ENCODE measurements around the gene ATAT1.
A peak's percentile ranks its signal among the peaks of the same experiment; 100 is the strongest.

ATAT1 gene

DNA sequence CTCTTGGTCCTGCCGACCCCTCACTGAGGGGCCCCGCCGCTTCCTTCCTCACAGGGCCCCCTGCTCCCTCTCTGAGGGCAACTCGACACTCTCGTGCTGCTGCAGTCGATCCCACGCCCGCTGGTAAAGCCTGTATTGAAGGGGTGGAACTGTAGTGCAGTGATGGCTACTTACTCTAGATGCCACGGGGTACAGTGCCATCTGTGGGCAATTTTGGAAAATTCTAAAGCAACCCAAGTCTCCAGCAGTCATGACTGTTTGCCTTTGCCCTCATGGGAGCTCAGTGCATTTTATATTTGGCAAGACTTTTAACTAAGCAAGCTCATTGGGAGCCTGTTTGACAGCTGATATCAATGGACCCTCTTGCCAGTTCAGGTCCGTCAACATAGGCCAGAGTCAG lies 13.8 kb downstream of the ATAT1 start:
- H3K27ac ChIP-seq (ENCODE audit: low read depth, low read length), result no peak overlapping the region
- H3K9me3 ChIP-seq (ENCODE audit: low read length), result no peaks in the 10 kb centered on the region
- no peaks in the 10 kb centered on the region for H3K27me3 ChIP-seq (ENCODE audit: control insufficient read depth in 1 of 2, insufficient read depth in 2 of 2, low read length in 2 of 2)
- peaks cover 19% of the 10 kb centered on the region for H3K36me3 ChIP-seq (ENCODE audit: insufficient read depth, low read length)
- H3K9ac ChIP-seq (ENCODE audit: low read length), result no peak overlapping the region
- H3K4me1 ChIP-seq (ENCODE audit: insufficient read depth, low read length), result no peaks in the 10 kb centered on the region
- H3K4me3 ChIP-seq (ENCODE audit: low read depth in 1 of 2, low read length in 2 of 2), result no peak overlapping the region

DNA sequence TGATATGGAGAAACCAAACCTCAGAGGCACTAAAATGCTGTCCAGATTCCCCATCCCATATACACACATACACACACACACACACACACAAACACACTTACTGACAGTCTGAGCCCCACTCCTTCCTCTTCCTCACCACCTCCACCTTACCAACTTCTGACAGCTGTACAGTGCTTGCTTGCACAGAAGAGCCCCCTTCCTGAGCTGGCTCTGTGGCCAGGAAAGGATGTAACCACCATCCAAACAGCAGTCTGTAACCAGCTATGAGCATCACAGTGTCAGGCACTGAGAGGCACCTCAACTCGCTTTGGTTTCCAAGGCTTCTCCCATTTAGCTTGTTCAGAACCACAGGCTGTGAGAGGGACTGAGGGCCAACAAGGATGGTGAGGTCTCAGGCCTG lies 14.4 kb downstream of the ATAT1 start:
- Histone ChIP-seq H3K4me3 (ENCODE audit: low read depth in 1 of 2, low read length in 2 of 2) (no peak overlapping the region), H3K36me3 (ENCODE audit: insufficient read depth, low read length) (peaks cover 19% of the 10 kb centered on the region), H3K27me3 (ENCODE audit: control insufficient read depth in 1 of 2, insufficient read depth in 2 of 2, low read length in 2 of 2) (no peaks in the 10 kb centered on the region), H3K4me1 (ENCODE audit: insufficient read depth, low read length) (peaks cover under 1% of the 10 kb centered on the region), H3K9ac (ENCODE audit: low read length) (no peak overlapping the region), H3K27ac (ENCODE audit: low read depth, low read length) (no peak overlapping the region), H3K9me3 (ENCODE audit: low read length) (no peaks in the 10 kb centered on the region)

DNA sequence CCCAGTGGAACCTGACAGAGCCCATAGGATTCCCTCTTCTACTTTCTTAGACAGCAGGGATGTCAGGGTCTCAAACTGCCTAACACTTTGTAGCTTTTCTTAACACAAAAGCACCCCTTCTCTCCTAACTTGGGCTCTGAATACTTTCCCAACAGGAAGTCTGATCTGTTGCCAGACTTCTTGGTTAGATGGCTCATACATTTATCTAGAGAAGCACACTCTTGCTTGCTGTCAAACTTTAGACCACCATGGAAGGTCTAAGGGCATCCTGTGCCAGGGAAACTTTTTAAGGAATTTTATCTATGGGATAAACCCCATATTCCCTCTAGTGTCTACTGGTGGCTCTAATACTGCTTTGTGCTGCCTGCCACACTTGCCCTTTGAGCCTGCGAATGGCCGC lies 17.0 kb downstream of the ATAT1 start:
- Histone ChIP-seq H3K9me3 (ENCODE audit: low read length) (no peaks in the 10 kb centered on the region), H3K4me3 (ENCODE audit: low read depth in 1 of 2, low read length in 2 of 2) (no peak overlapping the region), H3K27me3 (ENCODE audit: control insufficient read depth in 1 of 2, insufficient read depth in 2 of 2, low read length in 2 of 2) (no peaks in the 10 kb centered on the region), H3K4me1 (ENCODE audit: insufficient read depth, low read length) (peaks cover 14% of the 10 kb centered on the region), H3K27ac (ENCODE audit: low read depth, low read length) (no peak overlapping the region), H3K9ac (ENCODE audit: low read length) (no peak overlapping the region), H3K36me3 (ENCODE audit: insufficient read depth, low read length) (peaks cover 19% of the 10 kb centered on the region)

DNA sequence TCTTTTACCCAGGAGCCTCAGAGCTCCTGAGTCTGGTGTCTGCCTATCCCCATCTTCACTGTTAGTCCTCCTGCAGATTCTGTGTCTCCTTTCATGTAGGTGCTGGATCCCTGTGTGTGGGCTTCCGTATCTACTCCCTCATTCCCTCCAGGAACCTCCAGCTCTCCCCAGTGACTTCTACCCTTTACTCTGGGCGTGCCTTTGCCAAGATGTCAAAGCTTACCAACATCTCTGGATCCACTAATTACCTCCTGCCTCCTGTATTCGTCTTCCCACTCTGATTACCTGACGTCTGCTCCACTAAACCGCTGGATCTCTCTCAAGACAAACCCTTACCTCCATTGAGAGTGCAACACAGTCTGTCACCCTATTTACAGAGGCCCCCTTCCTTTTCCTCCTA lies 18.1 kb downstream of the ATAT1 start:
- H3K27ac ChIP-seq (ENCODE audit: low read depth, low read length), result no peak overlapping the region
- H3K9me3 ChIP-seq (ENCODE audit: low read length), result no peaks in the 10 kb centered on the region
- H3K27me3 ChIP-seq (ENCODE audit: control insufficient read depth in 1 of 2, insufficient read depth in 2 of 2, low read length in 2 of 2), result no peaks in the 10 kb centered on the region
- H3K4me3 ChIP-seq (ENCODE audit: low read depth in 1 of 2, low read length in 2 of 2), result no peak overlapping the region
- H3K4me1 ChIP-seq (ENCODE audit: insufficient read depth, low read length), result peaks cover 14% of the 10 kb centered on the region
- H3K36me3 ChIP-seq (ENCODE audit: insufficient read depth, low read length), result peaks cover 23% of the 10 kb centered on the region
- H3K9ac ChIP-seq (ENCODE audit: low read length), result no peak overlapping the region

DNA sequence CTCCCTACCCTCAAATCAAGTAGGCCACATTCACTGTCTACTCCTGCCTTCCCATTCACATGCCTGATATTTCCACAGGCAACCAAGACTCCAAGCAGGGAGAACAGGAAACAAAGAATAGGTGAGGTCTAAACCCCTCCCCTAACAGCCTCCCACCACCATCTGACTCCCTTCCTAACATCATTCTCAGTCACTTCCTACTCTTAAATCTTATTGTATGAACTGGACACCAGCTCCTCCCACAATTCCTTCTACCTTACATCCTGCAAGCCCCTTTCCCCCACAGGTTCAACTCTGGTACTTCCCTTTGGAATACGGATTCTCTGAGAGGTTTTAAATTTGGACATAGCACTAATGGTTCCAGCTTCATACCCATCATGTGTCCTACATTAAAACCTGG lies 19.3 kb downstream of the ATAT1 start:
- H3K4me3 ChIP-seq (ENCODE audit: low read depth in 1 of 2, low read length in 2 of 2), result no peak overlapping the region
- H3K9me3 ChIP-seq (ENCODE audit: low read length), result no peaks in the 10 kb centered on the region
- peaks cover 14% of the 10 kb centered on the region for H3K4me1 ChIP-seq (ENCODE audit: insufficient read depth, low read length)
- no peaks in the 10 kb centered on the region for H3K27me3 ChIP-seq (ENCODE audit: control insufficient read depth in 1 of 2, insufficient read depth in 2 of 2, low read length in 2 of 2)
- H3K9ac ChIP-seq (ENCODE audit: low read length), result peak overlapping the region; percentile 3
- H3K27ac ChIP-seq (ENCODE audit: low read depth, low read length), result peak overlapping the region; percentile 98
- peaks cover 17% of the 10 kb centered on the region for H3K36me3 ChIP-seq (ENCODE audit: insufficient read depth, low read length)

DNA sequence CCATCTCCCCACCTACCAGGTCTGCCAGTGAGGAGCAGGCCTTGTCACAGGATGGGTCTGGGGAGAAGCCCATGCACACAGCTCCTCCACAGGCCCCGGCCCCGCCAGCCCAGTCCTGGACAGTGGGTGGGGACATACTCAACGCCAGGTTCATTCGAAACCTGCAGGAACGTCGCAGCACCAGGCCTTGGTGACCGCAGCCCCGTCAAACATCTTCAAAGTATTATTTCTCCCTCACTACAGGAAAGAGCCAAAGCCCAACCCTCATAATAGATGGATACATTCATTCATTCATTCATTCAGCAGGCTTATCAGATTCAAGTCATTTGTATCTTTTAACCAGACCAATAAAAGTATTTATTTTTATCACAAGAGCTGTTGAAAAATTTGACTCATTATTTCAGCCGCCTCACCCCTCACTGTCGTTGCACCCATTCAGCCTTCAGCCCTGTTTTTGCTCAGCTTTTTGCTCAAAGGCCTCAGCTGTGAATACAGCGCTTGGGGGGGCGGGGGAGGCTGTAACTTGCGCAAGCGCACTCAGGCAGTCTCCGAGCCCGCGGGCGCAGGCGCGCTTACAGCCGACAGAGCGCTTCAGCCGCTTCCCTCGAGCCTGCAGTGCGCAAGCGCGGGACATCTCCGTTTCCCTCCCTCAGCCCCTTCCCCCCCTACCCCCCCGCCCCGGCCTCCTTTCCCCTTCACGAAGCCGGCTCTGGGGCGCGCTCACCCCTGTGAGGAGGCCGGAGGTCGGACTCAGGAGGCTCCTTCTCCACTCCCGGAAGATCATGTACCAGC lies 20.0 kb downstream of the ATAT1 start, which contains the start of gene C6orf136:
Gene C6orf136 (plus strand): TSS at position 684 of the 792 bp plus-strand sequence. CDS start 99 bp downstream, at position 783.
- H3K27ac ChIP-seq (ENCODE audit: low read depth, low read length), result peak within 1 kb of the TSS; percentile 98
- H3K4me1 ChIP-seq (ENCODE audit: insufficient read depth, low read length), result peaks cover 14% of the 10 kb centered on the region
- H3K9me3 ChIP-seq (ENCODE audit: low read length), result no peaks in the 10 kb centered on the region
- H3K36me3 ChIP-seq (ENCODE audit: insufficient read depth, low read length), result peaks cover 17% of the 10 kb centered on the region
- H3K4me3 ChIP-seq (ENCODE audit: low read depth in 1 of 2, low read length in 2 of 2), result peak within 1 kb of the TSS; percentile 72 to 86
- H3K9ac ChIP-seq (ENCODE audit: low read length), result peak within 1 kb of the TSS; percentile 85
- H3K27me3 ChIP-seq (ENCODE audit: control insufficient read depth in 1 of 2, insufficient read depth in 2 of 2, low read length in 2 of 2), result no peaks in the 10 kb centered on the region

DNA sequence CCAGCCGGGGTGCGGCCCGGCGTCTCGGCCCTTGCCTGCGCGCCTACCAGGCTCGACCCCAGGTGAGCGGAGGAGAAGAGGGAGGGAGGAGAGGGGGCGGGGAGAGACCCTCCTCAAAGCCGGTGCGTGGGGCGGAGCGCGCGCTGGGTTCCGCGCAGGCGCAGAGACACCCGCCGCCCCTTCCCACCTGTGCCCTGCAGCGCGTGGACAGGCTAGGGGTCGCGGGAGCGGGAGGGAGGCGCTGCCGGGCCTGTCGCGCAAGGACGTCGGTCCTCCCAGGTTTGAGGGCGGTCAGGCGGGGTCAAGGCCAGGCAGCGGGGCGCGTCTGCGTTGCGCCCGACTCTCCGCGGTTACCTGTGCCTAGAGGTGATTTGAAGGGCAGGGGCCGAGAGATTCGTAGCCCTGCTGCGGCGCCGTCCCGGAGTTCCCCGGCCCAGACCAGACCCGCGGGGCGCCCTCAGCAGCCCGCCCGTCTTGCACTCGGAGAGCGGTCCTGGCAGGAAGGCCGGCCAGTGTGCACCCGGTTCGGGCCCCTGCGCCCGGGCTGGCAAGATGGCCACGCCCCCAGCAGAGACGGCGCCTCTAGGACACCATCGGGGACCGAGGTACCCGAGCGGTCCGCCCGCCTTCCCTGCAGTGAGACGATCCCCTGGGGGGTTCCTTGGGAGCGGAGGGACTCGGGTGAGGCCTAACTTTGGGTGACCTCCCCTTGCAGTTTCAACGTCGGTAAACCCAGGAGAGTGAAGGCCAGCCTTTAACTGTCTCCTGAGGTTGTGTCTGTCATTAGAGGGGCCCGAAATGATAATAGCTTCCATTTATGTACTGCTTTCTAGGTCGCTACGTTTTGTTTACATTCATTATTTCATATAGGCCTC lies 20.8 kb downstream of the ATAT1 start:
- Histone ChIP-seq H3K9ac (ENCODE audit: low read length) (peak overlapping the region; percentile 85), H3K36me3 (ENCODE audit: insufficient read depth, low read length) (peaks cover 21% of the 10 kb centered on the region), H3K4me3 (ENCODE audit: low read depth in 1 of 2, low read length in 2 of 2) (peak overlapping the region; percentile 72 to 86), H3K9me3 (ENCODE audit: low read length) (no peaks in the 10 kb centered on the region), H3K27ac (ENCODE audit: low read depth, low read length) (peak overlapping the region; percentile 98), H3K4me1 (ENCODE audit: insufficient read depth, low read length) (peaks cover 14% of the 10 kb centered on the region), H3K27me3 (ENCODE audit: control insufficient read depth in 1 of 2, insufficient read depth in 2 of 2, low read length in 2 of 2) (no peaks in the 10 kb centered on the region)

DNA sequence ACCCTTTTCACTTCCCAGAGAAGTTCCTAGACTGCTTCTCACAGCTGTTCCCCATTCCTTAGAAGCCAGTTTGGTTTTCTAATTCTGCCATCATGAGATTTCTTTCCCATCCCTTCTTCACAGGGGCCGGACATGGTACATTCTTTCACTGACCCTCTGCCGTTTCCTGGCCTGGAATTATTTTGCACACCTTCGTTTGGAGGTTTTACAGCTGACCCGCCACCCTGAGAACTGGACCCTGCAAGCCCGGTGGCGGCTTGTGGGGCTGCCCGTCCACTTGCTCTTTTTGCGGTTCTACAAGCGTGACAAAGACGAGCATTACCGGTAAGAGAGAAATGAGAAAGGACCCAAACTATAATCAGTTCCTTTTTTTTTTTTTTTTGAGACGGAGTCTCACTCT lies 24.5 kb downstream of the ATAT1 start:
- H3K27ac ChIP-seq (ENCODE audit: low read depth, low read length), result no peak overlapping the region
- no peak overlapping the region for H3K9ac ChIP-seq (ENCODE audit: low read length)
- H3K4me3 ChIP-seq (ENCODE audit: low read depth in 1 of 2, low read length in 2 of 2), result no peak overlapping the region
- H3K4me1 ChIP-seq (ENCODE audit: insufficient read depth, low read length), result peaks cover 13% of the 10 kb centered on the region
- peaks cover 56% of the 10 kb centered on the region for H3K36me3 ChIP-seq (ENCODE audit: insufficient read depth, low read length)
- no peaks in the 10 kb centered on the region for H3K9me3 ChIP-seq (ENCODE audit: low read length)
- H3K27me3 ChIP-seq (ENCODE audit: control insufficient read depth in 1 of 2, insufficient read depth in 2 of 2, low read length in 2 of 2), result no peaks in the 10 kb centered on the region

DNA sequence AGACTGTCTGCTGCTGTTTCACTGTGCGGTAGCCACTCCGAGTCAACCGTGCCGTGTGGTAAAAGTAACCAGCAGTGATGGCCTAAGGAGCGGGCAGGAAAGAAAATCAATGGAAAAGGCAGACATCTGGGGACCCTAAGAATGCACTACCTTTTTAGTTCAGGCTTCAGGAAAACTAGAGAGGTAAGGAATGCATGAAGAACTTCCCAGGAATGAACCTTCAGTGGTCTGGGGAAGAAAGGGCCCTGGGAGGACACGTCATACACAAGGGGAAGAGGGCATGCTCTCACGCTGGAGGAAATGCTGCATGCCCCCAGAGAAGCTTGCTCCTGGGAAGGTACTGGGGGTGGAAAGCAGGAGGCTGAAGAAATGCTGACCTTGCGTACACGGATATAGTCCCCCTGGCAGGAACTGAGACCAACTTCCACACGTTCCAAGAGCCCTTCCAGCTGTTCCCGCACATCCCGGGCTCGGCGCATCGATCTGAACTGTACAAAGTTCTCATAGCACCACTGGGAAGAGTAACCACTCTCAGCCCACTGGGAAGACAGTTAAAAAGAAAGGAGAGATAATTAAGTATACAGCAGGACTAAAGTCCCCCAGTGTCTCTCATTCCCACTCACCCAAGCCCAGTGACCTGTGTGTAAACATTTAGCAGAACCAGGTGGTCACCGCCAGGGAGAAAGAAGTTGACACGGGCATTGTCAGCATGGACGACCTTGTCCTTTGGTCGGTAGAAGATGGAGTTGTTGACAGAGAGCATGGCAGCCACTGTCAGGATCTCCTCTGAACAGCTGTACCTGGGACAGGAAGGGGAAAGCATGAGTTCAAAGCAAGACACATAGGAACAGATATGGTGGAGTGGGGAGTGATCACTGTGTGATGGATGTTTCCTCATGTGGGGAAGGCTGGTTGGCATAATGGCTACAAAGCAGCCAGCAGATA lies 28.4 kb downstream of the ATAT1 start:
- Histone ChIP-seq H3K9me3 (ENCODE audit: low read length) (no peaks in the 10 kb centered on the region), H3K27me3 (ENCODE audit: control insufficient read depth in 1 of 2, insufficient read depth in 2 of 2, low read length in 2 of 2) (no peaks in the 10 kb centered on the region), H3K9ac (ENCODE audit: low read length) (no peak overlapping the region), H3K36me3 (ENCODE audit: insufficient read depth, low read length) (peaks cover 88% of the 10 kb centered on the region), H3K4me3 (ENCODE audit: low read depth in 1 of 2, low read length in 2 of 2) (no peak overlapping the region), H3K4me1 (ENCODE audit: insufficient read depth, low read length) (no peaks in the 10 kb centered on the region), H3K27ac (ENCODE audit: low read depth, low read length) (no peak overlapping the region)

DNA sequence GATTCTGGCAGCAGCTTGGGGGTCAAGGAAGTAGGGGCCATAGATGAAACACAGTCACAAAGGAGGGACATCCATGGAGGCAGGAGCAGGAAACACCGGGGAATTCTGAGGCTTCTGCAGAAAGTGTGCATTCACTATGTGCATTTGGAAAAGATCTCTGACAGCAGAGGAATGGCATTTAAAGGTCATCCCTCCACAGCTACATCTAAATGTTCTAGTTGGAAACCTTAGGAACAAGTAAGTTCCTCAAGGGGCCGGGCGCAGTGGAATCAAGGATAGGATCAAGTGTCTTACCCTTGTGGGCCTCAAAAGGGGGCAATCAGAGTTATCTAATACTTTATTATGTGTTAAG lies 29.0 kb downstream of the ATAT1 start:
- no peak overlapping the region for H3K9ac ChIP-seq (ENCODE audit: low read length)
- no peak overlapping the region for H3K4me3 ChIP-seq (ENCODE audit: low read depth in 1 of 2, low read length in 2 of 2)
- no peak overlapping the region for H3K27ac ChIP-seq (ENCODE audit: low read depth, low read length)
- H3K27me3 ChIP-seq (ENCODE audit: control insufficient read depth in 1 of 2, insufficient read depth in 2 of 2, low read length in 2 of 2), result no peaks in the 10 kb centered on the region
- H3K4me1 ChIP-seq (ENCODE audit: insufficient read depth, low read length), result no peaks in the 10 kb centered on the region
- no peaks in the 10 kb centered on the region for H3K9me3 ChIP-seq (ENCODE audit: low read length)
- H3K36me3 ChIP-seq (ENCODE audit: insufficient read depth, low read length), result peaks cover 92% of the 10 kb centered on the region

DNA sequence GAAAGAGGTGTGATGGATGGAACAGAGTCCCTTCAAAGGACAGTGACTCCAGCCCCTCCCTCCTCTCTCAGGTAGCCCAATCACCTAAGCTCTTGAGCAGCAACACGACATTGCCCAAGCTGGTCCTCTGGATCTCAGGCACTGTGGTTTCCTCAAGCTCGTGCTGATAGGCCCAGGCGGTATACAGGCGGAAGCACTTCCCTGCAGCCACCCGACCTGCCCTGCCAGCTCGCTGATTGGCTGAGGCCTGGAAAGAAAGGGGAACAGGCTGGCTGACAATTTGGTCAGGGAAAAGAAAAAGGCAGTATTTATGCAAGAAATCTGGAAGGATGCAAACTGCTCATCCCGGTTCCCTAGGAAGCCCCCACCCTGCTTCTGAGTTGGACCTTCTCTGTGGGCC lies 29.8 kb downstream of the ATAT1 start:
- Histone ChIP-seq H3K9ac (ENCODE audit: low read length) (no peak overlapping the region), H3K27me3 (ENCODE audit: control insufficient read depth in 1 of 2, insufficient read depth in 2 of 2, low read length in 2 of 2) (no peaks in the 10 kb centered on the region), H3K4me3 (ENCODE audit: low read depth in 1 of 2, low read length in 2 of 2) (no peak overlapping the region), H3K4me1 (ENCODE audit: insufficient read depth, low read length) (no peaks in the 10 kb centered on the region), H3K27ac (ENCODE audit: low read depth, low read length) (no peak overlapping the region), H3K9me3 (ENCODE audit: low read length) (no peaks in the 10 kb centered on the region), H3K36me3 (ENCODE audit: insufficient read depth, low read length) (peaks cover 86% of the 10 kb centered on the region)

All from muscle layer of colon (tissue), 2 donors.